ENCODE data around the gene TNFSF4.

Gene TNFSF4

GRCh38 chr1:173205146-173206051 is 1.7 kb downstream of the TNFSF4 start:
- no peak for TF ChIP-seq CTCF (IDR thresholded peaks at IDR 0.05; ENCODE audit: low read depth, low read length)
- Histone ChIP-seq H3K27me3 (ENCODE audit: insufficient read depth, low read depth, severe bottlenecking) (no peaks in the 10 kb centered on the region), H3K4me3 (ENCODE audit: low read depth, low read length) (no peak overlapping the region), H3K36me3 (no peaks in the 10 kb centered on the region), H3K9me3 (ENCODE audit: severe bottlenecking) (no peaks in the 10 kb centered on the region), H3K27ac (no peak overlapping the region)
- DNase-seq: no peak

- no peak overlapping the region for H3K27ac ChIP-seq
- TF ChIP-seq CTCF (IDR thresholded peaks at IDR 0.05; ENCODE audit: low read depth, low read length): no peak
- no peak for DNase-seq
- H3K36me3 ChIP-seq: no peaks in the 10 kb centered on the region
- no peaks in the 10 kb centered on the region for H3K27me3 ChIP-seq (ENCODE audit: insufficient read depth, low read depth, severe bottlenecking)
- H3K9me3 ChIP-seq (ENCODE audit: severe bottlenecking): no peaks in the 10 kb centered on the region
- H3K4me3 ChIP-seq (ENCODE audit: low read depth, low read length): no peak overlapping the region
These were observed 2.4 kb downstream of the TNFSF4 start for GRCh38 chr1:173204693-173205092.

GRCh38 chr1:173202424-173203145 is 4.5 kb downstream of the TNFSF4 start:
- Histone ChIP-seq H3K4me3 (ENCODE audit: low read depth, low read length) (no peak overlapping the region), H3K36me3 (no peaks in the 10 kb centered on the region), H3K27me3 (ENCODE audit: insufficient read depth, low read depth, severe bottlenecking) (no peaks in the 10 kb centered on the region), H3K9me3 (ENCODE audit: severe bottlenecking) (no peaks in the 10 kb centered on the region), H3K27ac (no peak overlapping the region)
- DNase-seq: peak; percentile 30
- peak; percentile 47; the same call in 1 of the 2 replicates for TF ChIP-seq CTCF (IDR thresholded peaks at IDR 0.05; ENCODE audit: low read depth, low read length)

- no peaks in the 10 kb centered on the region for H3K36me3 ChIP-seq
- DNase-seq: no peak
- H3K4me3 ChIP-seq (ENCODE audit: low read depth, low read length): no peak overlapping the region
- no peak overlapping the region for H3K27ac ChIP-seq
- H3K27me3 ChIP-seq (ENCODE audit: insufficient read depth, low read depth, severe bottlenecking): no peaks in the 10 kb centered on the region
- no peak for TF ChIP-seq CTCF (IDR thresholded peaks at IDR 0.05; ENCODE audit: low read depth, low read length)
- no peaks in the 10 kb centered on the region for H3K9me3 ChIP-seq (ENCODE audit: severe bottlenecking)
These were observed 5.2 kb downstream of the TNFSF4 start for GRCh38 chr1:173201969-173202368.

- H3K27me3 ChIP-seq (ENCODE audit: insufficient read depth, low read depth, severe bottlenecking): no peaks in the 10 kb centered on the region
- H3K9me3 ChIP-seq (ENCODE audit: severe bottlenecking): no peaks in the 10 kb centered on the region
- H3K4me3 ChIP-seq (ENCODE audit: low read depth, low read length): no peak overlapping the region
- H3K27ac ChIP-seq: no peak overlapping the region
- H3K36me3 ChIP-seq: no peaks in the 10 kb centered on the region
- no peak for TF ChIP-seq CTCF (IDR thresholded peaks at IDR 0.05; ENCODE audit: low read depth, low read length)
- no peak for DNase-seq
These were observed 11.5 kb downstream of the TNFSF4 start for GRCh38 chr1:173195596-173196088.

Data from WERI-Rb-1 (cell line).